H9 (cell line): Measurements from ENCODE around the gene SH3RF3. TPM values are rescaled to one million over a fixed set of nuclear protein-coding genes. Genes with fewer than 3 reads are reported as not detected.

Source experiments
- DNase-seq: peaks from one replicate; pipeline ENCODE4 v3.0.0-alpha.2; 2017
- H2AFZ ChIP-seq: one replicate; pipeline ENCODE4 v1.6.1; 2013; ENCODE audit warnings: mild to moderate bottlenecking, low read length, control low read depth, moderate library complexity
- H2AK5ac ChIP-seq: 2 replicates; pipeline ENCODE4 v1.6.1; 2013; ENCODE audit warnings: low read length, control low read depth, mixed read lengths; ENCODE audit not compliant: insufficient read length
- H2BK120ac ChIP-seq: one replicate; pipeline ENCODE4 v1.6.1; 2013; ENCODE audit warnings: low read depth, mild to moderate bottlenecking, low read length, control low read depth, inconsistent platforms; ENCODE audit not compliant: poor library complexity, severe bottlenecking
- H2BK12ac ChIP-seq: 2 replicates; pipeline ENCODE4 v1.6.1; 2013; ENCODE audit warnings: low read length, control low read depth, mixed read lengths, low read depth; ENCODE audit not compliant: insufficient read length
- H2BK15ac ChIP-seq: 2 replicates; pipeline ENCODE4 v1.6.1; 2013; ENCODE audit warnings: low read depth, low read length, control low read depth
- H2BK20ac ChIP-seq: one replicate; pipeline ENCODE4 v1.6.1; 2013; ENCODE audit warnings: low read depth, mild to moderate bottlenecking, low read length, control low read depth, inconsistent platforms; ENCODE audit not compliant: poor library complexity, severe bottlenecking
- H2BK5ac ChIP-seq: 2 replicates; pipeline ENCODE4 v1.6.1; 2013; ENCODE audit warnings: low read length, control low read depth, mixed read lengths; ENCODE audit not compliant: insufficient read length
- H3K14ac ChIP-seq: 2 replicates; pipeline ENCODE4 v1.6.1; 2013; ENCODE audit warnings: low read length, control low read depth; ENCODE audit not compliant: insufficient read depth
- H3K18ac ChIP-seq: 2 replicates; pipeline ENCODE4 v1.6.1; 2013; ENCODE audit warnings: low read depth, mild to moderate bottlenecking, mixed read lengths, low read length, control low read depth; ENCODE audit not compliant: insufficient read length
- H3K23ac ChIP-seq: 2 replicates; pipeline ENCODE4 v1.6.1; 2013; ENCODE audit warnings: low read length, control low read depth, mixed read lengths, low read depth; ENCODE audit not compliant: insufficient read length
- H3K23me2 ChIP-seq: 2 replicates; pipeline ENCODE4 v1.6.1; 2013; ENCODE audit warnings: low read depth, mild to moderate bottlenecking, mixed read lengths, low read length, control low read depth; ENCODE audit not compliant: insufficient read length, poor library complexity, severe bottlenecking
- H3K27ac ChIP-seq: 2 replicates; pipeline ENCODE4 v1.5.1; 2013; ENCODE audit warnings: low read length, control low read depth, mixed read lengths, low read depth; ENCODE audit not compliant: insufficient read length
- H3K27me3 ChIP-seq: 2 replicates; pipeline ENCODE4 v1.6.1; 2013; ENCODE audit warnings: low read length, control low read depth, inconsistent platforms; ENCODE audit not compliant: insufficient read depth
- H3K4ac ChIP-seq: 2 replicates; pipeline ENCODE4 v1.6.1; 2013; ENCODE audit warnings: low read depth, mild to moderate bottlenecking, control low read depth, inconsistent platforms, low read length, moderate library complexity
- H3K4me1 ChIP-seq: 2 replicates; pipeline ENCODE4 v1.6.1; 2013; ENCODE audit warnings: low read length, control low read depth, inconsistent platforms; ENCODE audit not compliant: insufficient read depth
- H3K4me2 ChIP-seq: 2 replicates; pipeline ENCODE4 v1.6.1; 2013; ENCODE audit warnings: low read length, control low read depth, mixed read lengths; ENCODE audit not compliant: insufficient read length, insufficient read depth
- H3K56ac ChIP-seq: 2 replicates; pipeline ENCODE4 v1.6.1; 2013; ENCODE audit warnings: low read depth, mild to moderate bottlenecking, mixed read lengths, low read length, control low read depth; ENCODE audit not compliant: insufficient read length
- H3K79me1 ChIP-seq: 2 replicates; pipeline ENCODE4 v1.6.1; 2013; ENCODE audit warnings: low read depth, mild to moderate bottlenecking, moderate library complexity, low read length, control low read depth, inconsistent platforms; ENCODE audit not compliant: insufficient read depth, poor library complexity, severe bottlenecking
- H3K79me2 ChIP-seq: 2 replicates; pipeline ENCODE4 v1.6.1; 2013; ENCODE audit warnings: low read length, control low read depth, inconsistent platforms; ENCODE audit not compliant: insufficient read depth
- H3K9ac ChIP-seq: 2 replicates; pipeline ENCODE4 v1.6.1; 2013; ENCODE audit warnings: low read length, control low read depth, mixed read lengths; ENCODE audit not compliant: insufficient read length; ENCODE audit errors: extremely low read depth
- H3K9me3 ChIP-seq: one replicate; pipeline ENCODE4 v1.6.1; 2013; ENCODE audit warnings: low read depth, low read length, inconsistent platforms; ENCODE audit not compliant: control insufficient read depth
- H3T11ph ChIP-seq: one replicate; pipeline ENCODE4 v1.6.1; 2013; ENCODE audit warnings: mild to moderate bottlenecking, low read length, control low read depth, inconsistent platforms
- H4K20me1 ChIP-seq: one replicate; pipeline ENCODE4 v1.6.1; 2013; ENCODE audit not compliant: control insufficient read depth, insufficient read length, insufficient read depth
- H4K5ac ChIP-seq: 2 replicates; pipeline ENCODE4 v1.6.1; 2013; ENCODE audit warnings: low read depth, mild to moderate bottlenecking, mixed read lengths, low read length, control low read depth; ENCODE audit not compliant: insufficient read length
- H4K8ac ChIP-seq: replicated peaks from 2 replicates; pipeline ENCODE4 v1.6.1; 2013; ENCODE audit warnings: low read length, control low read depth, mixed read lengths, low read depth; ENCODE audit not compliant: insufficient read length
- H4K91ac ChIP-seq: 2 replicates; pipeline ENCODE4 v1.6.1; 2013; ENCODE audit warnings: low read depth, mild to moderate bottlenecking, moderate library complexity, mixed read lengths, low read length, control low read depth; ENCODE audit not compliant: insufficient read length
- H3K27ac Mint-ChIP-seq, 3 experiments: 2 replicates in 2 of 3; 3 replicates in 1 of 3; pipeline ENCODE4 v1.8.0; 2020 to 2021; ENCODE audit warnings: mixed read lengths in 3 of 3, mild to moderate bottlenecking in 1 of 3, moderate library complexity in 1 of 3
- H3K27me3 Mint-ChIP-seq: 2 replicates; pipeline ENCODE4 v1.8.0; 2021; ENCODE audit warnings: low read depth, mild to moderate bottlenecking, moderate library complexity, mixed read lengths
- H3K36me3 Mint-ChIP-seq, 3 experiments: 2 replicates in 2 of 3; 3 replicates in 1 of 3; pipeline ENCODE4 v1.8.0; 2020 to 2021; ENCODE audit warnings: low read depth in 3 of 3, mixed read lengths in 3 of 3; ENCODE audit not compliant: insufficient read depth in 1 of 3
- H3K4me1 Mint-ChIP-seq, 2 experiments: 2 replicates each; pipeline ENCODE4 v1.8.0; 2020; ENCODE audit warnings: mixed read lengths in 2 of 2
- H3K4me3 Mint-ChIP-seq, 2 experiments: 2 replicates in 1 of 2; 3 replicates in 1 of 2; pipeline ENCODE4 v1.8.0; 2020 to 2021; ENCODE audit warnings: mild to moderate bottlenecking in 2 of 2, mixed read lengths in 2 of 2, moderate library complexity in 1 of 2
- H3K9me3 Mint-ChIP-seq, 2 experiments: 2 replicates in 1 of 2; 3 replicates in 1 of 2; pipeline ENCODE4 v1.8.0; 2020; ENCODE audit warnings: mild to moderate bottlenecking in 2 of 2, mixed read lengths in 2 of 2, moderate library complexity in 1 of 2
- CTCF ChIP-seq: fragments of 200-600 bp; sonication (generic); conservative IDR thresholded peaks from 3 replicates; pipeline ENCODE4 v1.8.0; 2021; ENCODE audit warnings: antibody characterized with exemption, mild to moderate bottlenecking
- WGBS: extraction: QIAGEN DNeasy Blood & Tissue Kit; methylation state at CpG from one replicate; pipeline ENCODE4 v1.1.7; 2013; ENCODE audit warnings: missing lambda C conversion rate, low lambda C conversion rate, mixed read lengths; ENCODE audit not compliant: insufficient read length; ENCODE audit errors: extremely low coverage; 5-methylcytosine and 5-hydroxymethylcytosine counted together
- total RNA-seq: library from RNA; stranded (reverse); gene quantifications from 2 replicates; pipeline ENCODE4 v1.2.1, GENCODE V29; 2021

SH3RF3 gene
- total RNA-seq, 1 experiment from 2014 or later, result 0.46 TPM

- no peak overlapping the region for H4K8ac ChIP-seq
- H2AFZ ChIP-seq, result no peak overlapping the region
- H3K27ac Mint-ChIP-seq, result no peak overlapping the region; a peak in 1 of 7 replicates
Measured at GRCh38 chr2:109513749-109514588, 385.0 kb downstream of the SH3RF3 start.

More at GRCh38 chr2:109513749-109514588, 385.0 kb downstream of the SH3RF3 start:
- no peaks in the 10 kb centered on the region for H3K9me3 Mint-ChIP-seq
- no peak for DNase-seq
- H3K79me2 ChIP-seq, result no peaks in the 10 kb centered on the region
- no peaks in the 10 kb centered on the region for H3K27me3 ChIP-seq
- H2BK5ac ChIP-seq, result no peak overlapping the region
- H3K4me3 Mint-ChIP-seq, result no peak overlapping the region
- no peak overlapping the region for H3K4ac ChIP-seq
- H2BK120ac ChIP-seq, result no peak overlapping the region
- H3K23ac ChIP-seq, result no peak overlapping the region
- peaks cover 2% of the 10 kb centered on the region for H3K27me3 Mint-ChIP-seq
- H2BK20ac ChIP-seq, result no peak overlapping the region
- no peak overlapping the region for H3K9ac ChIP-seq
- TF ChIP-seq CTCF, result no peak
- H3K4me2 ChIP-seq, result no peak overlapping the region
- H3K4me1 ChIP-seq, result no peaks in the 10 kb centered on the region
- no peak overlapping the region for H3K27ac ChIP-seq
- no peak overlapping the region for H3K14ac ChIP-seq
- no peaks in the 10 kb centered on the region for H4K20me1 ChIP-seq
- H3K56ac ChIP-seq, result no peak overlapping the region
- peaks cover 4% of the 10 kb centered on the region in 2 experiments; a peak in 2 of 4 replicates for H3K4me1 Mint-ChIP-seq
- no peaks in the 10 kb centered on the region; a peak in 1 of 7 replicates for H3K36me3 Mint-ChIP-seq
- no peak overlapping the region for H3T11ph ChIP-seq
- no peak overlapping the region for H4K91ac ChIP-seq
- H3K18ac ChIP-seq, result no peak overlapping the region
- H2BK12ac ChIP-seq, result no peak overlapping the region
- no peak overlapping the region for H4K5ac ChIP-seq
- no peaks in the 10 kb centered on the region for H3K9me3 ChIP-seq
- no CpG with 5 or more reads among the region's 20 CpGs for WGBS
- H2BK15ac ChIP-seq, result no peak overlapping the region
- no peaks in the 10 kb centered on the region for H3K23me2 ChIP-seq
- no peaks in the 10 kb centered on the region for H3K79me1 ChIP-seq
- H2AK5ac ChIP-seq, result no peak overlapping the region
